GM12878 (cell line): Measurements from ENCODE around the gene ZNF689. TPM values are rescaled to one million over a fixed set of nuclear protein-coding genes. Genes with fewer than 3 reads are reported as not detected.

Experiments used
- ATAC-seq: fragments of 200-7000 bp; cut with Tn5 transposase; 3 replicates; pipeline ENCODE4 v1.9.1; 2020; ENCODE audit warnings: mild to moderate bottlenecking, moderate library complexity
- BruUV-seq: library from RNA; stranded (reverse); fragments of 400-500 nt; replicated peaks from 2 replicates; lab custom pipeline; 2021; lab: Mats Ljungman, UMichigan
- CTCF ChIA-PET: fragments of 300-600 bp; sonication (Branson Sonifier 250); formaldehyde crosslinking; extraction: SDS; loops from one replicate; lab custom pipeline; 2021; ENCODE audit warnings: inconsistent platforms; lab: Yijun Ruan, JAX
- POLR2A ChIA-PET: fragments of 350-600 bp; formaldehyde crosslinking; extraction: SDS; loops from one replicate; lab custom pipeline; 2021; ENCODE audit warnings: inconsistent platforms; lab: Charles Lee
- RAD21 ChIA-PET: fragments of 300-600 bp; sonication (Branson Sonifier 250); formaldehyde crosslinking; loops from one replicate; lab custom pipeline; 2023; ENCODE audit warnings: antibody characterized with exemption; ENCODE audit not compliant: unreplicated experiment; lab: Charles Lee
- SMC1A ChIA-PET: fragments of 300-600 bp; sonication (Branson Sonifier 250); formaldehyde crosslinking; loops from one replicate; lab custom pipeline; 2023; ENCODE audit not compliant: unreplicated experiment, uncharacterized antibody; lab: Charles Lee
- DNase-seq: peaks from one replicate; pipeline ENCODE4 v3.0.0-alpha.2; 2011; ENCODE audit warnings: low read depth, low spot score
- FAIRE-seq: peaks from 3 replicates; lab custom pipeline; 2011; peaks lifted over from hg19 to GRCh38; lab: Jason Lieb, UNC
- H2AFZ ChIP-seq: 2 replicates; pipeline ENCODE4 v1.6.0; 2011; ENCODE audit warnings: low read depth, low read length, control low read depth; ENCODE audit not compliant: control insufficient read depth
- H3K27ac ChIP-seq: 2 replicates; pipeline ENCODE4 v1.5.1; 2011; ENCODE audit warnings: control low read depth; ENCODE audit not compliant: control insufficient read depth, insufficient read depth
- H3K27me3 ChIP-seq, 2 experiments: replicated peaks in 1 of 2; 2 replicates each; pipeline versions ENCODE4 v1.6.0 to v1.6.1; 2011; ENCODE audit warnings: low read length in 1 of 2; ENCODE audit not compliant: control insufficient read depth in 2 of 2, insufficient read depth in 2 of 2
- H3K36me3 ChIP-seq, 2 experiments: 2 replicates each; pipeline ENCODE4 v1.5.1; 2011; ENCODE audit warnings: low read length in 1 of 2; ENCODE audit not compliant: control insufficient read depth in 2 of 2, insufficient read depth in 2 of 2
- H3K4me1 ChIP-seq: 2 replicates; pipeline ENCODE4 v1.6.1; 2011; ENCODE audit warnings: mild to moderate bottlenecking, low read length, moderate library complexity, mixed read lengths; ENCODE audit not compliant: control insufficient read depth, insufficient read depth
- H3K4me2 ChIP-seq: 2 replicates; pipeline ENCODE4 v1.6.0; 2011; ENCODE audit warnings: control low read depth; ENCODE audit not compliant: control insufficient read depth, insufficient read depth
- H3K4me3 ChIP-seq: fragments of 200-600 bp; sonication (generic); 2 replicates; pipeline ENCODE4 v1.5.1; 2016
- H3K79me2 ChIP-seq: 2 replicates; pipeline ENCODE4 v1.6.0; 2011; ENCODE audit warnings: low read length; ENCODE audit not compliant: control insufficient read depth, insufficient read depth
- H3K9ac ChIP-seq: 2 replicates; pipeline ENCODE4 v1.8.0; 2011; ENCODE audit warnings: low read length, control low read depth, mixed read lengths; ENCODE audit not compliant: control insufficient read depth, insufficient read depth
- H3K9me3 ChIP-seq: replicated peaks from 3 replicates; pipeline ENCODE4 v1.5.1; 2011; ENCODE audit warnings: mild to moderate bottlenecking, low read length; ENCODE audit not compliant: control insufficient read depth, insufficient read depth
- H4K20me1 ChIP-seq: 2 replicates; pipeline ENCODE4 v1.6.0; 2011; ENCODE audit not compliant: control insufficient read depth, insufficient read depth
- PBX3 ChIP-seq: IDR thresholded peaks from 2 replicates; pipeline ENCODE4 v1.6.1; 2011; ENCODE audit warnings: mild to moderate bottlenecking, low read depth, low read length, moderate library complexity; ENCODE audit not compliant: insufficient replicate concordance
- RAD21 ChIP-seq: IDR thresholded peaks from 2 replicates; pipeline ENCODE4 v1.6.1; 2011; ENCODE audit warnings: mild to moderate bottlenecking, low read depth, low read length, moderate library complexity; ENCODE audit not compliant: insufficient read depth
- SP1 ChIP-seq: IDR thresholded peaks from one replicate; pipeline ENCODE4 v1.6.1; 2011; ENCODE audit warnings: low read depth, low read length
- WGBS: methylation state at CpG from one replicate; pipeline ENCODE4 v1.1.6; 2016; ENCODE audit warnings: low lambda C conversion rate; ENCODE audit not compliant: insufficient replicate concordance, insufficient coverage; ENCODE audit errors: missing lambda C conversion rate; 5-methylcytosine and 5-hydroxymethylcytosine counted together
- in situ Hi-C: fragments of 300-500 bp; cut with MboI; formaldehyde crosslinking; loops from 9 replicates; pipeline ENCODE4 v1.14.3; 2018; ENCODE audit warnings: mixed read lengths
- intact Hi-C: fragments of 100-400 bp; cut with micrococcal nuclease; formaldehyde crosslinking; loops from one replicate; pipeline ENCODE4 v1.14.2; 2022; ENCODE audit not compliant: unreplicated experiment
- polyA plus RNA-seq, 11 experiments: library from polyadenylated mRNA; depleted of rRNA in 4 of 11; unstranded in 6 of 11; stranded (reverse) in 5 of 11; fragments of >200 nt; fragmentation: Nextera tagmentation in 4 of 11; fragmentation: Illumina TruSeq in 1 of 11; extraction: Ambion mirVana in 4 of 11; extraction: Trizol in 1 of 11; gene quantifications; 1 replicate in 1 of 11; 2 replicates in 10 of 11; pipeline versions ENCODE4 v1.2.1 to v1.2.3, GENCODE V29; 2011 to 2016; ENCODE audit warnings: inconsistent platforms in 2 of 11, missing spikeins in 2 of 11, low read depth in 1 of 11
- total RNA-seq, 4 experiments: library from RNA; depleted of rRNA in 3 of 4; stranded (reverse); fragments of >200 nt in 3 of 4; fragmentation: Illumina TruSeq in 1 of 4; extraction: Trizol in 1 of 4; gene quantifications; 2 replicates each; pipeline versions ENCODE4 v1.2.1 to v1.2.3, GENCODE V29; 2013 to 2021

ZNF689 gene
- total and polyA plus RNA-seq, 10 of the 15 experiments (the other 5 are each of a cell fraction or from before 2014, with no cell fraction given): 4.7 to 13.2 (median 8.5) TPM

GRCh38 chr16:30559690-30560089 lies 50.5 kb downstream of the ZNF689 start:
- FAIRE-seq: peak; percentile 7
- H3K27me3 ChIP-seq: no peaks in the 10 kb centered on the region
- DNase-seq: no peak
- CTCF ChIA-PET: interaction anchor here (3.1 to 3.6 kb wide), 3 partner anchors 24 to 130 kb away, joined by 12 to 23 read pairs (median 19); partner anchors contain the start of genes DCTPP1 and ZNF747
- H3K4me1 ChIP-seq: no peaks in the 10 kb centered on the region
- H3K79me2 ChIP-seq: peaks cover 11% of the 10 kb centered on the region
- H3K9ac ChIP-seq: no peak overlapping the region
- H3K36me3 ChIP-seq: peaks cover 0 to 10% of the 10 kb centered on the region in 2 experiments; a peak in 3 of 4 replicates
- BruUV-seq: no TSS peak
- H3K4me3 ChIP-seq: no peak overlapping the region
- SMC1A ChIA-PET: interaction anchor here (2.0 kb wide), 1 partner anchor 7 kb away, joined by 4 read pairs; no protein-coding TSS in a partner anchor
- no peak overlapping the region for H3K4me2 ChIP-seq
- no peaks in the 10 kb centered on the region for H4K20me1 ChIP-seq
- no peak for ATAC-seq
- WGBS: 96% methylated on average over 6 of the region's 6 CpGs
- intact Hi-C loops (no loop called here), in situ Hi-C loops (no loop called here)
- TF ChIP-seq SP1 (no peak), PBX3 (no peak), RAD21 (no peak)
- H3K27ac ChIP-seq: no peak overlapping the region
- RAD21 ChIA-PET: interaction anchor here (2.3 to 4.3 kb wide), 2 partner anchors 24 kb away, joined by 10 to 99 read pairs; partner anchors contain the start of gene ZNF747
- POLR2A ChIA-PET: interaction anchor here (0.7 to 5.9 kb wide), 4 partner anchors 9 to 55 kb away, joined by 3 to 109 read pairs (median 20); partner anchors contain the start of genes ZNF688 and ZNF747
- no peak overlapping the region for H2AFZ ChIP-seq
- H3K9me3 ChIP-seq: no peaks in the 10 kb centered on the region
